ENCODE data around the gene CER1. TPM values are rescaled to one million over a fixed set of nuclear protein-coding genes. Genes with fewer than 3 reads are reported as not detected.
"Not testable (repeated sequence)": the region's sequence is repeated elsewhere in the genome, so short reads cannot be mapped to it uniquely, and the experiment has no call there.

CER1 gene
- total and polyA plus RNA-seq, 7 donors: 0.71 to 0.99 TPM; not detected in 5

DNA sequence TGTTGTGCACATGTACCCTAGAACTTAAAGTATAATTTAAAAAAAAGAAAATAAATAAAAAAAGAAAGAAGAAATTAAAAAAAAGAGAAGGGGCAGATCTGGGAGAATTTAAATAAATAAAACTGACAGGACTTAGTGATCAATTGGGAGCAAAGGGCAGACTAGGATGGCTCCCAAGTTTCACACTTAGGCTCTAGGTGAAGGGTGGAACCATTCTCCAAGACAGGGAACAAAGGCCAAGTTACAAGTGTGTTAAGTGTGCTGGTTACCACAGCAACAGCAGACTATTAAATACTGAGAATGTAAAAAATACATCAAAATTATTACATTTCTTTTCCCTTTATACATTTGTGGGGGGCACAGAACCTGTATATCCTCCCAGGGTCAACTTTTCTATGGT, 36.4 kb downstream of the CER1 start:
- no peak for DNase-seq
- H3K4me1 ChIP-seq: no peaks in the 10 kb centered on the region
- intact Hi-C loops (cut with DNase I): no loop called here
- H3K27ac ChIP-seq: no peak overlapping the region
- H3K9me3 ChIP-seq: no peaks in the 10 kb centered on the region
- no peaks in the 10 kb centered on the region for H3K27me3 ChIP-seq
- no peak for TF ChIP-seq EP300 (IDR thresholded peaks at IDR 0.05)
- no peak for TF ChIP-seq POLR2A (IDR thresholded peaks at IDR 0.05)
- TF ChIP-seq POLR2AphosphoS5 (IDR thresholded peaks at IDR 0.05): no peak
- TF ChIP-seq, protein P1, sequence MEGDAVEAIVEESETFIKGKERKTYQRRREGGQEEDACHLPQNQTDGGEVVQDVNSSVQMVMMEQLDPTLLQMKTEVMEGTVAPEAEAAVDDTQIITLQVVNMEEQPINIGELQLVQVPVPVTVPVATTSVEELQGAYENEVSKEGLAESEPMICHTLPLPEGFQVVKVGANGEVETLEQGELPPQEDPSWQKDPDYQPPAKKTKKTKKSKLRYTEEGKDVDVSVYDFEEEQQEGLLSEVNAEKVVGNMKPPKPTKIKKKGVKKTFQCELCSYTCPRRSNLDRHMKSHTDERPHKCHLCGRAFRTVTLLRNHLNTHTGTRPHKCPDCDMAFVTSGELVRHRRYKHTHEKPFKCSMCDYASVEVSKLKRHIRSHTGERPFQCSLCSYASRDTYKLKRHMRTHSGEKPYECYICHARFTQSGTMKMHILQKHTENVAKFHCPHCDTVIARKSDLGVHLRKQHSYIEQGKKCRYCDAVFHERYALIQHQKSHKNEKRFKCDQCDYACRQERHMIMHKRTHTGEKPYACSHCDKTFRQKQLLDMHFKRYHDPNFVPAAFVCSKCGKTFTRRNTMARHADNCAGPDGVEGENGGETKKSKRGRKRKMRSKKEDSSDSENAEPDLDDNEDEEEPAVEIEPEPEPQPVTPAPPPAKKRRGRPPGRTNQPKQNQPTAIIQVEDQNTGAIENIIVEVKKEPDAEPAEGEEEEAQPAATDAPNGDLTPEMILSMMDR (IDR thresholded peaks at IDR 0.05): no peak
- H3K4me3 ChIP-seq: no peak overlapping the region
- peaks cover 0 to 42% (median 8%) of the 10 kb centered on the region in 4 donors for H3K36me3 ChIP-seq

DNA sequence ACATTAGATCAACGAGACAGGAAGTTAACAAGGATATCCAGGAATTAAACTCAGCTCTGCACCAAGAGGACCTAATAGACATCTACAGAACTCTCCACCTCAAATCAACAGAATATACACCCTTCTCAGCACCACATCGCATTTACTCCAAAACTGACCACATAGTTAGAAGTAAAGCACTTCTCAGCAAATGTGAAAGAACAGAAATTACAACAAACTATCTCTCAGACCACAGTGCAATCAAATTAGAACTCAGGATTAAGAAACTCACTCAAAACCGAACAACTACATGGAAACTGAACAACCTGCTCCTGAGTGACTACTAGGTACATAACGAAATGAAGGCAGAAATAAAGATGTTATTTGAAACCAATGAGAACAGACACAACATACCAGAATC, 39.9 kb downstream of the CER1 start:
- peaks cover 0 to 16% (median 8%) of the 10 kb centered on the region in 4 donors for H3K36me3 ChIP-seq
- H3K4me1 ChIP-seq; H3K27me3 ChIP-seq; intact Hi-C loops (cut with DNase I); H3K4me3 ChIP-seq; DNase-seq; H3K27ac ChIP-seq; H3K9me3 ChIP-seq: not testable (repeated sequence)
- 88 to 89% methylated on average over 4 of the region's 4 CpGs for WGBS, 2 donors

GRCh38 chr9:14678776-14679175, 43.8 kb downstream of the CER1 start:
- no peak for DNase-seq
- intact Hi-C loops (cut with DNase I): no loop called here
- WGBS, 2 donors: 95 to 97% methylated on average over 3 of the region's 3 CpGs
- Histone ChIP-seq H3K4me3 (no peak overlapping the region), H3K9me3 (no peaks in the 10 kb centered on the region), H3K4me1 (no peaks in the 10 kb centered on the region), H3K27me3 (no peaks in the 10 kb centered on the region), H3K27ac (no peak overlapping the region), H3K36me3 (no peaks in the 10 kb centered on the region)
- no peak for TF ChIP-seq POLR2A (IDR thresholded peaks at IDR 0.05)
- TF ChIP-seq, protein P1 (IDR thresholded peaks at IDR 0.05): no peak
- TF ChIP-seq EP300 (IDR thresholded peaks at IDR 0.05): no peak
- no peak for TF ChIP-seq POLR2AphosphoS5 (IDR thresholded peaks at IDR 0.05)

DNA sequence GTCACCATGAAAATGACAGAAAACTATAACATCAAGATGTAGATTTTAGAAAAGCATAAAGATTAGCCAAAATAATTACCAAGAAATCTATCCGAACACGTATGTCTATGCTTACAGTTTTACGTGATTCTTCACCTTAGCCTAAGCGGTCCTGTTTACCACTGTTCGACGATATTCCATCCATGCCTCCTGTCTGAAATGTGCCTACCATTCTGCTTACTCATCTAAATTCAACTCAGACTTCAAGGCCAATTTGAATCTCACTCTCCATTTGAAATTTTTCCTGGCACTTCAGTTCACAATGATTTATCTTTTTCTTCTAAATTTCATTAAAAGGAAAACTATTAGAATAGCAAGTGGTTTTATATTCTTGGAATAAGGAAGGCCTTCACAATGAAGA, 44.7 kb downstream of the CER1 start:
- H3K36me3 ChIP-seq: no peaks in the 10 kb centered on the region
- intact Hi-C loops (cut with DNase I): no loop called here
- H3K9me3 ChIP-seq: no peaks in the 10 kb centered on the region
- no peaks in the 10 kb centered on the region for H3K27me3 ChIP-seq
- no peak for TF ChIP-seq POLR2A (IDR thresholded peaks at IDR 0.05)
- TF ChIP-seq POLR2AphosphoS5 (IDR thresholded peaks at IDR 0.05): no peak
- no peak for TF ChIP-seq EP300 (IDR thresholded peaks at IDR 0.05)
- TF ChIP-seq, protein P1 (IDR thresholded peaks at IDR 0.05): no peak
- DNase-seq: no peak
- no peaks in the 10 kb centered on the region for H3K4me1 ChIP-seq
- no peak overlapping the region for H3K4me3 ChIP-seq
- no peak overlapping the region for H3K27ac ChIP-seq
- 95 to 96% methylated on average over 6 of the region's 6 CpGs for WGBS, 2 donors

GRCh38 chr9:14677396-14677795, 45.1 kb downstream of the CER1 start:
- Histone ChIP-seq H3K27ac (no peak overlapping the region), H3K9me3 (no peaks in the 10 kb centered on the region), H3K4me3 (no peak overlapping the region), H3K4me1 (no peaks in the 10 kb centered on the region), H3K27me3 (no peaks in the 10 kb centered on the region), H3K36me3 (peaks cover 0 to 3% (median 0%) of the 10 kb centered on the region in 4 donors)
- DNase-seq: no peak
- intact Hi-C loops (cut with DNase I): no loop called here
- no peak for TF ChIP-seq POLR2AphosphoS5 (IDR thresholded peaks at IDR 0.05)
- TF ChIP-seq EP300 (IDR thresholded peaks at IDR 0.05): no peak
- TF ChIP-seq, protein P1 (IDR thresholded peaks at IDR 0.05): no peak
- TF ChIP-seq POLR2A (IDR thresholded peaks at IDR 0.05): no peak
- 89 to 91% methylated on average over 2 of the region's 2 CpGs for WGBS, 2 donors

Measured in sigmoid colon (tissue), 7 donors.